Activated T-helper 2 cell treated with anti-CD3 and anti-CD28 coated beads, Interferon-gamma antibody, Interleukin-2, Interleukin-4, amounts not matched to agents 10 μg/mL and 5 μg/mL and 100 μg/mL, durations not matched to agents 14 hours and 24 hours and 36 hours (primary cell): Measurements from ENCODE around the gene HM13. TPM values are rescaled to one million over a fixed set of nuclear protein-coding genes. Genes with fewer than 3 reads are reported as not detected.

Source experiments
- DNase-seq: peaks from one replicate; pipeline ENCODE4 v3.0.0; 2021; ENCODE audit warnings: low spot score
- H3K27ac Mint-ChIP-seq: one replicate; pipeline ENCODE4 v1.8.0; 2021; ENCODE audit warnings: mixed read lengths
- H3K27me3 Mint-ChIP-seq: one replicate; pipeline ENCODE4 v1.8.0; 2021; ENCODE audit warnings: low read depth, mixed read lengths
- H3K36me3 Mint-ChIP-seq: one replicate; pipeline ENCODE4 v1.8.0; 2021; ENCODE audit warnings: low read depth, mixed read lengths
- H3K4me1 Mint-ChIP-seq: one replicate; pipeline ENCODE4 v1.8.0; 2021; ENCODE audit warnings: low read depth, mixed read lengths
- H3K4me3 Mint-ChIP-seq: one replicate; pipeline ENCODE4 v1.8.0; 2021; ENCODE audit warnings: low read depth, mild to moderate bottlenecking, moderate library complexity, mixed read lengths
- H3K9me3 Mint-ChIP-seq: one replicate; pipeline ENCODE4 v1.8.0; 2021; ENCODE audit warnings: mixed read lengths
- intact Hi-C: fragments of 100-400 bp; cut with micrococcal nuclease; formaldehyde crosslinking; loops from one replicate; pipeline ENCODE4 v1.15.1; 2023
- total RNA-seq: library from RNA; stranded (reverse); gene quantifications from 2 replicates; pipeline ENCODE4 v1.2.3, GENCODE V29; 2022

HM13 gene
- total RNA-seq, 1 donor from 2014 or later = 184 TPM

DNA sequence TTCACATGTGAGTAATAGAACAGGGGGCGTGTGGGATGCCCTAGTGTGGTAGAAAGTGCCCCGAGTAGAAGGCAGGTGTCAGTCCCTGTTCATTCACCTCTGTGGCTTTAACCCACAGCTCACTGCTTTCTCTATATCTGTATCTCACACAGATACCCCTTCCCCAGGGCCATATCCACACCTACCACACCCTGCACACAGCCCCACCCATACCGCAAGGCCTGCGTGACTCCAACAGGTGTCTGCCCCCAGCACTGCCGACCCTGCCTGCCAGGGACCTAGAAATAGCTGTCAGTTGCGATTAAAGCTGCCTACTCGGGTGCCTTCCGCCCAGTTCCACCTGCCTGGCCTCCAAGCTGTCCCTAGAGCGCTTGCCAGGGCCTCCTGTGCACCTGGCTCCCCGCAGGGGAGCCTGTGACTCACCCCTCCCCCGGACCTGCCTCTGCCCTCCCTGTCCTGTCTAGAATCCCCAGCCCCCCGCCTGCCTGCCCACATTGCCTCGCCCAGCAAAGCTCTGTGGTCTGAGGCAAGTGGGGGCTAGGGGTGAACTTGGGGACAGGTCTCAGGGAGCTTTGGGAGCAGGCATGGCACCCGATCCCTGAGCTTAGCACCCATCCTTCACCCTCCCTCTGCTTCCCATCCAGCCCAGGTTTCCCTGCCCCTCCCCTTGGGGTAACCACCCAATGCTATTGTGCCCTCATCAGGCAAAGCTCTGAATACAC lies 52.6 kb downstream of the HM13 start:
- no peak for DNase-seq
- H3K9me3 Mint-ChIP-seq = no peaks in the 10 kb centered on the region
- H3K4me3 Mint-ChIP-seq = no peak overlapping the region
- intact Hi-C loops = no loop called here
- peaks cover 5% of the 10 kb centered on the region for H3K4me1 Mint-ChIP-seq
- H3K36me3 Mint-ChIP-seq = peaks cover 61% of the 10 kb centered on the region
- no peak overlapping the region for H3K27ac Mint-ChIP-seq
- H3K27me3 Mint-ChIP-seq = no peaks in the 10 kb centered on the region

DNA sequence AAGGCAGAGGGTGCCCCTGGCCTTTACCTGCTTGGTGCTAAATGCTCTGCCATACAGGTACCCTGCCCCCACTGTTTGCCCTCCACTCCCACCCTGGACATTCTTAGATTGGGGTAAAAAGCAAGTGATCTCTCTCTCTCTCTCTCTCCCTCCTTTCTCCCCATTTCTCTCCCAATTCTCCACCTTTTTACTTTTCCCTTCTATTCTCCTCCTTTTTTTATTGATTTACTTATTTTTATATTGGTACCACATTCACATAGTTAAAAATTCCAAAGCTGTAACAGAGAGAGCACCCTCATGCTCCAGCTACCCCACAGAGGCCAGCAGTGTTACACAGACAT lies 53.1 kb downstream of the HM13 start:
- Mint-ChIP-seq H3K36me3 (peaks cover 58% of the 10 kb centered on the region), H3K4me1 (peaks cover 10% of the 10 kb centered on the region), H3K27ac (no peak overlapping the region), H3K9me3 (no peaks in the 10 kb centered on the region), H3K27me3 (no peaks in the 10 kb centered on the region), H3K4me3 (no peak overlapping the region)
- no peak for DNase-seq
- intact Hi-C loops = no loop called here

GRCh38 chr20:31568041-31568731 lies 53.9 kb downstream of the HM13 start:
- no peak overlapping the region for H3K4me3 Mint-ChIP-seq

DNA sequence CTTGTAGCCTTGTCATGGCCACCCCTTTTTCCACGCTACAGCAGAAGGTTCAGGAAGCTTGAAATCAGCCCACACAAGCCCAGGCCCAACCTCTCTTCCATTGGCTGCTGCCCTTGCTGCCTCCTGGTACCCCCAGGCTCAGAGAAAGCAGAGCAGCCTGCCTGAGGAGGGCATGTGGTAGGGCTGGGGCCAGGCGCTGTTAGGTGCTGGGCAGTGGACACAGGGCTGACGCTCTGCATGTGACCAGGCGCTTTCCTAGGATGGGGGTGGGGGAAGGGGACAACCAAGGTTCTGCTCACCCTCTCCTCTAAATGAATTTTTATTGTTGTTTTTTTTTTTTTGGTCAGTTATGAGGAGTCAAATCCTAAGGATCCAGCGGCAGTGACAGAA lies 54.5 kb downstream of the HM13 start:
- H3K4me1 Mint-ChIP-seq = peaks cover 20% of the 10 kb centered on the region
- DNase-seq = no peak
- intact Hi-C loops = loop anchor here (1.0 kb wide), 1 partner anchor 45 kb away; no protein-coding TSS in a partner anchor
- no peaks in the 10 kb centered on the region for H3K9me3 Mint-ChIP-seq
- H3K27me3 Mint-ChIP-seq = no peaks in the 10 kb centered on the region
- H3K36me3 Mint-ChIP-seq = peaks cover 50% of the 10 kb centered on the region
- no peak overlapping the region for H3K4me3 Mint-ChIP-seq
- H3K27ac Mint-ChIP-seq = no peak overlapping the region

More at GRCh38 chr20:31568041-31568731, 53.9 kb downstream of the HM13 start:
- intact Hi-C loops = no loop called here
- Mint-ChIP-seq H3K27ac (peak overlapping the region; percentile 16), H3K4me1 (peaks cover 14% of the 10 kb centered on the region), H3K36me3 (peaks cover 50% of the 10 kb centered on the region), H3K27me3 (no peaks in the 10 kb centered on the region), H3K9me3 (no peaks in the 10 kb centered on the region)
- no peak for DNase-seq

GRCh38 chr20:31569163-31570020 lies 55.1 kb downstream of the HM13 start:
- peak; percentile 39 for DNase-seq
- Mint-ChIP-seq H3K27ac (no peak overlapping the region), H3K4me3 (no peak overlapping the region), H3K36me3 (peaks cover 44% of the 10 kb centered on the region), H3K4me1 (peaks cover 24% of the 10 kb centered on the region), H3K9me3 (no peaks in the 10 kb centered on the region), H3K27me3 (no peaks in the 10 kb centered on the region)
- intact Hi-C loops = loop anchor here (1.0 to 5.0 kb wide), 2 partner anchors 44 to 153 kb away; partner anchors contain the start of gene BCL2L1

- peaks cover 42% of the 10 kb centered on the region for H3K36me3 Mint-ChIP-seq
- no peak overlapping the region for H3K4me3 Mint-ChIP-seq
- H3K4me1 Mint-ChIP-seq = peaks cover 24% of the 10 kb centered on the region
- intact Hi-C loops = loop anchor here (5.0 kb wide), 1 partner anchor 152 kb away; the partner anchor contains the start of gene BCL2L1
- no peak for DNase-seq
- H3K9me3 Mint-ChIP-seq = no peaks in the 10 kb centered on the region
- no peaks in the 10 kb centered on the region for H3K27me3 Mint-ChIP-seq
- H3K27ac Mint-ChIP-seq = no peak overlapping the region
Observed at GRCh38 chr20:31570021-31570463, 55.8 kb downstream of the HM13 start.

DNA sequence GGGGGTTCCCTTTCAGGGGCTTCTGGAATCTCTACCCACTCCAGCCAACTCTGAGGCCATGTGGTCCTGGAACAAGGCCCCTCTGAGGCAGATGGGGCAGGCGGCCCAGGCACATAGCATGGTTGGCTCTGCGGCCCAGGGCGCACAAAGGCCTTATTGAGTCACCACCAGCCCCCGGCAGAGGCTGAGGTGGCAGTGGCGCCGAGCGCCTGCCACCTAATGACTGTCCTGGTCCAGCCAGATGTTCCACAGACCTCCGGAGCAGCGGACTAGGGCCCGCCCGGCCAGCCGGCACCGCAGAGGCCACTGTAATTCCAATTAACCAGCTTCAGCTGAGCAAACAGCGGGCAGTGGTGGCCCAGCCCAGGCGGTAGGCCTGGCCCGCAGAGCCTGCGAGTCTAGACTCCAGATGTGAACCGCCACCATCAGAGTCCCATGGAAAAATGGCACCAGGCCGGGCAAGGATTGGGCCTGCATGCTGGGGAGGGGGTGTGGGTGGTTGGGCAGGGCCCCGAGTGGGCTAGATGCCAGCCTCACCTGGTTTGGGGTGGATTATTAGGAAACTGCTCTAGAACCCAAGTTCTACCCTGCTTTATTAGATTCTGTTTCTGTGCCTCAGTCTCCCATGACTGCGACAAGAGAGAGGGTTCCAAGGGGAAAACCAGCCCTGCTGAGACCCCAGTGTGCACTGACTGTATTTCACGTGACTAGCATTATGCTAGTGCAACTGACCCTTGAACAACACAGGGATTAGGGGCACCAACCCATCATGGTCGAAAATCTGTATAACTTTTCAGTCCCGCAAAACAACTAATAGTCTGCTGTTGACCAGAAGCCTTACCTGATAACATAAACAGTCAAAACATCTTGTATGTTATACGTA lies 56.7 kb downstream of the HM13 start:
- intact Hi-C loops = loop anchor here (5.0 kb wide), 1 partner anchor 151 kb away; the partner anchor contains the start of gene BCL2L1

DNA sequence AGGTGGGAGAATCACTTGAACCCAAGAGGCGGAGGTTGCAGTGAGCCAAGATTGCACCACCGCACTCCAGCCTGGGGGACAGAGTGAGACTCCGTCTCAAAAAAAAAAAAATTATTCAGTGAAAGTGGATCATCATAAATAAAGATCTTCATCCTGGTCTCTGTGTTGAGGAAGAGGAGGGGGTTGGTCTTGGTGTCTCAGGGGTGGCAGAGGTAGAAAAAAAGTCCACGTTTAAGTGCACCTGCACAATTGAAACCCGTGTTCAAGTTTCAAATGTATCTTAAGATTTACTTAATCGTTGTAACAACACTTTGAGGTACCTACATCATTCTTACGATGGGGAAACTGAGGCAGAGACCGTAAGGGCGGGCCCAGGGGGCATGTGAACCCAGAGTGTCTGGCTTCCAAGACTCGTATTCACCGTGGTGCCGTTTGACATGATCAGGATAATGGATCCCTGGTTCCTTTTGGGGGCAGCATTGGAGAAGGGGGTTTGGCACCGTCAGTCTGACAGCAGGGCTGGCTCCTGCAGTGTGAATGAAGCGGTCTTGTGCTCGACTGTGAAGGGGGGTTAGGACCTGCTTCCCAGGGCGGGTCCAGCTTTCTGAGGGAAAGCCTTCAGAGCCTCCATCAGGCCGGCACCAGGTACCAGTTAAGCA lies 57.9 kb downstream of the HM13 start:
- Mint-ChIP-seq H3K27me3 (no peaks in the 10 kb centered on the region), H3K27ac (peak overlapping the region; percentile 80), H3K4me3 (peak overlapping the region; percentile 81), H3K36me3 (peaks cover 29% of the 10 kb centered on the region), H3K4me1 (peaks cover 20% of the 10 kb centered on the region), H3K9me3 (no peaks in the 10 kb centered on the region)
- intact Hi-C loops = loop anchor here (2.0 to 5.0 kb wide), 2 partner anchors 33 to 150 kb away; partner anchors contain the start of genes BCL2L1 and ID1
- no peak for DNase-seq

More for the DNA sequence above, 56.7 kb downstream of the HM13 start:
- Mint-ChIP-seq H3K27ac (peak overlapping the region; percentile 22), H3K4me3 (peak overlapping the region; percentile 37), H3K4me1 (peaks cover 24% of the 10 kb centered on the region), H3K9me3 (no peaks in the 10 kb centered on the region), H3K27me3 (no peaks in the 10 kb centered on the region), H3K36me3 (peaks cover 38% of the 10 kb centered on the region)
- DNase-seq = no peak

DNA sequence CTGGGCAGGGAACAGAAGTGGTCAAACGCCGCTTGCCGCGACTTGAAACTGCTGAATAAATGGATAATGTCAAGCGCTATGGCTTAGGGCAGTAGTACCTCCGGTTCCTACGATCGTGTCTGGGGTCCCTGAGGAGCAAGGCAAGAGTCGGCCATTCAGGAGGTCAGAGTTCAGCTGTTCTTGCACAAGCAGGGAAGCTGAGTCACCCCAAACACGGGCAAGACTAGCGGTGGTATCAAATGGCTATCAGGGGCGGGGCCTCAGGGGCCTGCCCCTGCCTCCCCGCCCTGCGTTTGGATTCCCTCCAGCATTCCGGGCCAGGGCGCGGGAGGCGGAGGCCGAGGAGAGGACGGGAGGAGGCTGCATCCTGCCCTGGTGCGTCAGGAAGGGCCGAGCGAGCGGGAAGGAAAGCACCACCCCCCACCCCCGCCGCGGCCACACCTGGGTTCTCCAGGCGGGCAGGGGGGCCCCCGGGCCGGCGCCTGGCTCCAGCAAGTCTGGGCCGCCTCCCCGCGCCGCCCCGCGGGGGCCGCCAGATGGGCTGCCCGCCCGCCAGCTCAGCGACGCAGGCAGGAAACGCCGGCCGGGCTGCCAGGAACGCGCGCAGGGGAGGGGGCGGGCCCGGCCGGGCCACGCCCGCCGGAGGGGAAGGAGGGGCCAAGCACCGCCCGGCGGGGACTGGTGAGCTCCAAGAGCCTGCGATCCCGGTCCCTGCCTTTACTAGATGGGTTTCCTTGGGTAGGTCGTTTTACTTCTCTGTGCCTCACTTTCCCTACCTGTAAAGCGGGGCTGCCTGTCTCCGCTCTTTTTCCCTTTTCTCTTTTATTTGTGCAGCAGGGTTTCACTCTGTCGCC lies 58.7 kb downstream of the HM13 start:
- Mint-ChIP-seq H3K4me1 (peaks cover 19% of the 10 kb centered on the region), H3K9me3 (no peaks in the 10 kb centered on the region), H3K27me3 (no peaks in the 10 kb centered on the region), H3K4me3 (peak overlapping the region; percentile 83), H3K27ac (peak overlapping the region; percentile 80), H3K36me3 (peaks cover 21% of the 10 kb centered on the region)
- peak; percentile 77 for DNase-seq
- intact Hi-C loops = loop anchor here (2.0 to 5.0 kb wide), 2 partner anchors 32 to 149 kb away; partner anchors contain the start of genes BCL2L1 and ID1

DNA sequence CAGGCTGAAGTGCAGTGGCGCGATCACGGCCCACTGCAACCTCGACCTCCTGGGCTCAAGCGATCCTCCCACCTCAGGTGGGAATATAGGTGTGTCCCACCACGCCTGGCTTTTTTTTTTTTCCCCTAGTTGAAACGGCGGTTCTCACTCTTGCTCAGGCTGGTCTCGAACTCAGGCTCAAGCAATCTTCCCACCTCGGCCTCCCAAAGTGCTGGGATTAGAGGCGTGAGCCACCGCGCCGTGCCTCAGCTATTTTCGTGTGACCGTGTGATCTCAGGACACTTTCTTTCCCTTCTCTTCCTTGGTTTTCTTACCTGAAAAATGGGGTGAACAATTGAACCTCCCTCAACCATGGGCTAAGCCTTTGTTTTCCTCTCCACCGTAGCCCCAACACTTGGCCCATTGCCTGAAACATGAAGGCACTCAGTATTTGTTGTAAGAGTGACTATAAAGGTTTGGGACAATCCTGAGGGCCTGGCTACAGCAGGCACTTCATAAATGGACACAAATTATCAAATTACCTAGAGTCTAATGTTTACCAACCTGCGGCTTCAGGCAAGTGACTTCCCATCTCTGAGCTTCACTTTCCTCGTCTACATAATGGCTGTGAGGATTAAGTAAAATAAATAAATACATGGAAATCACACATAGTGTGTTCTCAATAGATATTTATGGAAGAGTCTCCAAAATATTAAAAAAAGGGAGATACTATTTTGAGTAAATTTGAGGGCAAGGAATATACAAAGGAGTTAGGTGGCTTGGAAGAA lies 59.5 kb downstream of the HM13 start:
- intact Hi-C loops = loop anchor here (2.0 to 5.0 kb wide), 2 partner anchors 31 to 149 kb away; partner anchors contain the start of genes BCL2L1 and ID1
- Mint-ChIP-seq H3K27ac (peak overlapping the region; percentile 73), H3K9me3 (no peaks in the 10 kb centered on the region), H3K4me1 (peaks cover 19% of the 10 kb centered on the region), H3K4me3 (peak overlapping the region; percentile 83), H3K36me3 (peaks cover 17% of the 10 kb centered on the region), H3K27me3 (no peaks in the 10 kb centered on the region)
- DNase-seq = no peak
